Astrocyte (in vitro differentiated cells and primary cell): Measurements from ENCODE around the gene RPP40.

Experiments
- CTCF ChIP-seq: IDR thresholded peaks from 2 replicates; pipeline ENCODE4 v1.5.1; 2011; ENCODE audit warnings: low read depth, mild to moderate bottlenecking, inconsistent platforms, low read length, moderate library complexity; ENCODE audit not compliant: insufficient read depth
- EZH2 ChIP-seq: IDR thresholded peaks from 2 replicates; pipeline ENCODE4 v1.6.1; 2012; ENCODE audit warnings: mild to moderate bottlenecking, low read length, inconsistent platforms; ENCODE audit not compliant: insufficient read depth

GRCh38 chr6:4971851-4972250 is 32.0 kb downstream of the RPP40 start:
- no peak for TF ChIP-seq CTCF
- no peak for TF ChIP-seq EZH2
